H1 (cell line): ENCODE data around the gene EMD. TPM values are rescaled to one million over a fixed set of nuclear protein-coding genes. Genes with fewer than 3 reads are reported as not detected.

ENCODE experiments used
- CTCF ChIA-PET: fragments of 300-600 bp; sonication (Branson Sonifier 250); formaldehyde crosslinking; loops from one replicate; lab custom pipeline; 2021; ENCODE audit not compliant: partially characterized antibody; lab: Charles Lee
- POLR2A ChIA-PET: fragments of 300-600 bp; sonication (Branson Sonifier 250); formaldehyde crosslinking; loops from one replicate; lab custom pipeline; 2021; ENCODE audit warnings: inconsistent platforms; ENCODE audit not compliant: partially characterized antibody; lab: Charles Lee
- DNase-seq, 2 experiments: peaks; one replicate each; pipeline versions ENCODE4 v3.0.0 to v3.0.0-alpha.2; 2010 to 2022; ENCODE audit warnings: low spot score in 2 of 2, low read depth in 1 of 2, mixed read lengths in 1 of 2
- FAIRE-seq: peaks from 2 replicates; lab custom pipeline; 2011; peaks lifted over from hg19 to GRCh38; lab: Jason Lieb, UNC
- H2AFZ ChIP-seq: 2 replicates; pipeline ENCODE4 v1.8.1; 2012; ENCODE audit warnings: low read length, inconsistent platforms
- H2AK5ac ChIP-seq: 2 replicates; pipeline ENCODE4 v1.6.1; 2013; ENCODE audit warnings: low read depth, low read length
- H2BK120ac ChIP-seq: replicated peaks from 2 replicates; pipeline ENCODE3; 2013; ENCODE audit warnings: low read depth, low read length, inconsistent platforms
- H2BK12ac ChIP-seq: 2 replicates; pipeline ENCODE4 v1.6.1; 2013; ENCODE audit warnings: low read depth, low read length
- H2BK15ac ChIP-seq: 2 replicates; pipeline ENCODE4 v1.6.1; 2013; ENCODE audit warnings: low read length
- H2BK20ac ChIP-seq: 2 replicates; pipeline ENCODE4 v1.6.1; 2013; ENCODE audit warnings: low read length
- H2BK5ac ChIP-seq: 2 replicates; pipeline ENCODE4 v1.6.1; 2013; ENCODE audit warnings: low read depth, low read length
- H3K14ac ChIP-seq: 2 replicates; pipeline ENCODE4 v1.6.1; 2013; ENCODE audit warnings: inconsistent platforms; ENCODE audit not compliant: insufficient read length
- H3K18ac ChIP-seq: 2 replicates; pipeline ENCODE4 v1.6.1; 2013; ENCODE audit warnings: low read length; ENCODE audit errors: extremely low read depth
- H3K23ac ChIP-seq: 2 replicates; pipeline ENCODE4 v1.6.1; 2013; ENCODE audit warnings: inconsistent platforms; ENCODE audit not compliant: insufficient read length
- H3K23me2 ChIP-seq: 2 replicates; pipeline ENCODE4 v1.6.1; 2013; ENCODE audit warnings: low read depth, low read length
- H3K27ac ChIP-seq: 2 replicates; pipeline ENCODE4 v1.6.1; 2011; ENCODE audit warnings: low read depth, low read length, inconsistent platforms
- H3K27me3 ChIP-seq, 4 experiments: replicated peaks in 1 of 4; 1 replicate in 1 of 4; 2 replicates in 3 of 4; pipeline versions ENCODE4 v1.6.1 to v1.8.1; 2011 to 2013; ENCODE audit warnings: low read length in 3 of 4, mild to moderate bottlenecking in 3 of 4, inconsistent platforms in 2 of 4, mixed read lengths in 2 of 4, moderate library complexity in 1 of 4; ENCODE audit not compliant: control insufficient read depth in 3 of 4, insufficient read depth in 3 of 4; ENCODE audit errors: extremely low read depth in 1 of 4
- H3K36me3 ChIP-seq, 4 experiments: 2 replicates each; pipeline versions ENCODE4 v1.6.1 to v1.8.1; 2011 to 2013; ENCODE audit warnings: mild to moderate bottlenecking in 4 of 4, low read length in 3 of 4, moderate library complexity in 2 of 4, control low read depth in 1 of 4, inconsistent platforms in 1 of 4; ENCODE audit not compliant: insufficient read depth in 4 of 4, control insufficient read depth in 2 of 4
- H3K4ac ChIP-seq: replicated peaks from 2 replicates; pipeline ENCODE3; 2013; ENCODE audit warnings: low read length, low read depth, mixed read lengths, inconsistent platforms; ENCODE audit not compliant: insufficient read length
- H3K4me1 ChIP-seq, 4 experiments: replicated peaks in 1 of 4; 1 replicate in 1 of 4; 2 replicates in 3 of 4; pipeline versions ENCODE4 v1.6.1 to v1.8.1; 2011 to 2013; ENCODE audit warnings: low read length in 3 of 4, inconsistent platforms in 2 of 4, mixed read lengths in 1 of 4; ENCODE audit not compliant: insufficient read depth in 4 of 4, control insufficient read depth in 3 of 4
- H3K4me2 ChIP-seq, 2 experiments: 2 replicates each; pipeline versions ENCODE4 v1.6.1 to v1.8.1; 2011 to 2013; ENCODE audit warnings: low read depth in 2 of 2, low read length in 2 of 2, control low read depth in 1 of 2, inconsistent platforms in 1 of 2, mild to moderate bottlenecking in 1 of 2; ENCODE audit not compliant: insufficient read depth in 1 of 2
- H3K4me3 ChIP-seq, 4 experiments: fragments of 200-600, 300-600 bp in 1 of 4; sonication (generic), shearing (Covaris generic), sonication (Bioruptor Twin) in 1 of 4; 2 replicates each; pipeline versions ENCODE4 v1.5.1 to v1.8.1; 2011 to 2016; ENCODE audit warnings: low read length in 4 of 4, low read depth in 3 of 4, control low read depth in 2 of 4, inconsistent platforms in 2 of 4, mild to moderate bottlenecking in 2 of 4, mixed read lengths in 1 of 4, moderate library complexity in 1 of 4; ENCODE audit not compliant: insufficient read depth in 2 of 4; ENCODE audit errors: extremely low read depth in 1 of 4
- H3K56ac ChIP-seq: replicated peaks from 2 replicates; pipeline ENCODE3; 2013; ENCODE audit warnings: low read depth, mild to moderate bottlenecking, mixed read lengths, low read length, inconsistent platforms; ENCODE audit not compliant: insufficient read length
- H3K79me1 ChIP-seq: 2 replicates; pipeline ENCODE4 v1.6.1; 2013; ENCODE audit warnings: low read depth, low read length, control low read depth
- H3K79me2 ChIP-seq, 2 experiments: 2 replicates each; pipeline versions ENCODE4 v1.6.1 to v1.8.1; 2012 to 2013; ENCODE audit warnings: low read length in 2 of 2, mild to moderate bottlenecking in 2 of 2, inconsistent platforms in 1 of 2; ENCODE audit not compliant: insufficient read depth in 2 of 2, control insufficient read depth in 1 of 2
- H3K9ac ChIP-seq, 4 experiments: replicated peaks in 1 of 4; 1 replicate in 1 of 4; 2 replicates in 3 of 4; pipeline versions ENCODE4 v1.6.1 to v1.8.1; 2011 to 2013; ENCODE audit warnings: low read depth in 3 of 4, low read length in 3 of 4, control low read depth in 2 of 4, mild to moderate bottlenecking in 2 of 4, moderate library complexity in 2 of 4, inconsistent platforms in 1 of 4; ENCODE audit errors: extremely low read depth in 1 of 4
- H3K9me3 ChIP-seq, 2 experiments: 2 replicates each; pipeline versions ENCODE4 v1.6.1 to v1.8.1; 2012 to 2013; ENCODE audit warnings: mild to moderate bottlenecking in 2 of 2, moderate library complexity in 2 of 2, control low read depth in 1 of 2, inconsistent platforms in 1 of 2, low read depth in 1 of 2, low read length in 1 of 2, mixed read lengths in 1 of 2; ENCODE audit not compliant: insufficient read depth in 2 of 2
- H4K20me1 ChIP-seq, 2 experiments: replicated peaks in 1 of 2; 2 replicates each; pipeline versions ENCODE3 to v1.8.1; 2011 to 2013; ENCODE audit warnings: inconsistent platforms in 2 of 2, low read length in 2 of 2, mild to moderate bottlenecking in 1 of 2; ENCODE audit not compliant: insufficient read depth in 2 of 2, control insufficient read depth in 1 of 2
- H4K5ac ChIP-seq: 2 replicates; pipeline ENCODE4 v1.6.1; 2013; ENCODE audit warnings: low read length, low read depth, mixed read lengths, inconsistent platforms; ENCODE audit not compliant: insufficient read length
- H4K8ac ChIP-seq: 2 replicates; pipeline ENCODE4 v1.8.0; 2013; ENCODE audit warnings: mild to moderate bottlenecking, moderate library complexity, low read length, inconsistent platforms; ENCODE audit not compliant: insufficient read depth; ENCODE audit errors: extremely low read depth
- H4K91ac ChIP-seq: replicated peaks from 2 replicates; pipeline ENCODE3; 2013; ENCODE audit warnings: low read length, mixed read lengths, inconsistent platforms; ENCODE audit not compliant: insufficient read length
- CTCF ChIP-seq, 3 experiments: IDR thresholded peaks; 1 replicate in 2 of 3; 2 replicates in 1 of 3; pipeline versions ENCODE4 v1.5.1 to v1.6.1; 2011; ENCODE audit warnings: low read length in 3 of 3, mild to moderate bottlenecking in 3 of 3, inconsistent platforms in 2 of 3, low read depth in 1 of 3, moderate library complexity in 1 of 3; ENCODE audit not compliant: insufficient read depth in 1 of 3; ENCODE audit errors: control extremely low read depth in 1 of 3
- POLR2AphosphoS5 ChIP-seq: IDR thresholded peaks from 2 replicates; pipeline ENCODE4 v1.6.1; 2011; ENCODE audit warnings: low read depth, low read length
- WGBS, 2 experiments: shearing (Covaris generic) in 1 of 2; methylation state at CpG; one replicate each; pipeline versions ENCODE4 v1.1.6 to v1.1.7; 2013 to 2015; ENCODE audit warnings: low lambda C conversion rate in 2 of 2, mixed read lengths in 2 of 2, inconsistent platforms in 1 of 2, low coverage in 1 of 2, missing lambda C conversion rate in 1 of 2; ENCODE audit not compliant: insufficient replicate concordance in 2 of 2, insufficient coverage in 1 of 2, insufficient read length in 1 of 2; ENCODE audit errors: extremely low coverage in 1 of 2, missing lambda C conversion rate in 1 of 2; 5-methylcytosine and 5-hydroxymethylcytosine counted together
- polyA plus RNA-seq, 7 experiments: library from polyadenylated mRNA; depleted of rRNA in 3 of 7; stranded (reverse) in 5 of 7; unstranded in 2 of 7; fragments of >200 nt in 5 of 7; fragments of 200-250 nt in 2 of 7; gene quantifications; 1 replicate in 5 of 7; 2 replicates in 1 of 7; 4 replicates in 1 of 7; pipeline versions ENCODE4 v1.2.1 to v1.2.3, GENCODE V29; 2011 to 2013; ENCODE audit warnings: missing spikeins in 2 of 7, mixed read lengths in 2 of 7
- total RNA-seq: library from RNA; stranded (reverse); fragmentation: NEBNext Ultra II Directional; extraction: Animal tissue kit (Norgen Biotek cat#: 25700); gene quantifications from 2 replicates; pipeline ENCODE4 v1.2.1, GENCODE V29; 2021

EMD gene
- total and polyA plus RNA-seq, 2 of the 8 experiments (the other 6 are each of a cell fraction or from before 2014, with no cell fraction given): 45.5 to 109 TPM

GRCh38 chrX:154349979-154350378 lies 29.1 kb upstream of the EMD start:
- Histone ChIP-seq H3K79me1 (no peaks in the 10 kb centered on the region), H2BK12ac (no peak overlapping the region), H2BK5ac (no peak overlapping the region), H3K4me2 (no peak overlapping the region), H4K5ac (no peak overlapping the region), H3K14ac (no peak overlapping the region), H2BK20ac (no peak overlapping the region), H3K4me1 (no peaks in the 10 kb centered on the region), H3K4ac (no peak overlapping the region), H3K56ac (no peak overlapping the region), H2BK15ac (no peak overlapping the region), H3K4me3 (no peak overlapping the region), H3K9ac (no peak overlapping the region), H3K79me2 (no peaks in the 10 kb centered on the region), H3K36me3 (peaks cover 30 to 68% (median 59%) of the 10 kb centered on the region in 4 experiments), H3K23me2 (no peaks in the 10 kb centered on the region), H4K20me1 (peaks cover 0 to 22% of the 10 kb centered on the region in 2 experiments), H4K91ac (no peak overlapping the region), H3K27me3 (no peaks in the 10 kb centered on the region), H2BK120ac (no peak overlapping the region), H3K23ac (no peak overlapping the region), H2AFZ (no peak overlapping the region), H3K9me3 (no peaks in the 10 kb centered on the region), H3K27ac (no peak overlapping the region), H2AK5ac (no peak overlapping the region), H3K18ac (no peak overlapping the region), H4K8ac (no peak overlapping the region)
- FAIRE-seq: no peak
- no peak for DNase-seq
- ChIA-PET CTCF (interaction anchor here (0.8 to 1.5 kb wide), 3 partner anchors 13 to 34 kb away, joined by 3 to 6 read pairs (median 4); no protein-coding TSS in a partner anchor), POLR2A (interaction anchor here (1.0 to 15.6 kb wide), 8 partner anchors 8 to 52 kb away, joined by 3 to 348 read pairs (median 19); partner anchors contain the start of genes EMD, FLNA and RPL10)
- WGBS, 2 experiments: 100% methylated on average over 3 of the region's 15 CpGs; no CpG with 5 or more reads in 1 of the 2 experiments
- TF ChIP-seq CTCF (IDR thresholded peaks at IDR 0.05; ENCODE audit: control extremely low read depth in 1 of 3, insufficient read depth in 1 of 3, low read depth in 1 of 3, low read length in 3 of 3) (no peak), POLR2AphosphoS5 (peak; percentile 13; the same call in 1 of the 2 replicates)
